Regular cardiac myocyte (primary cell): Measurements from ENCODE around the gene OR5AU1. TPM values are rescaled to one million over a fixed set of nuclear protein-coding genes. Genes with fewer than 3 reads are reported as not detected.

ENCODE experiments used
- total RNA-seq: library from RNA; depleted of rRNA; stranded (reverse); fragments of >200 nt; gene quantifications from 2 replicates; pipeline ENCODE4 v1.2.3, GENCODE V29; 2014

OR5AU1 gene
- not detected in 2 replicates for total RNA-seq

DNA sequence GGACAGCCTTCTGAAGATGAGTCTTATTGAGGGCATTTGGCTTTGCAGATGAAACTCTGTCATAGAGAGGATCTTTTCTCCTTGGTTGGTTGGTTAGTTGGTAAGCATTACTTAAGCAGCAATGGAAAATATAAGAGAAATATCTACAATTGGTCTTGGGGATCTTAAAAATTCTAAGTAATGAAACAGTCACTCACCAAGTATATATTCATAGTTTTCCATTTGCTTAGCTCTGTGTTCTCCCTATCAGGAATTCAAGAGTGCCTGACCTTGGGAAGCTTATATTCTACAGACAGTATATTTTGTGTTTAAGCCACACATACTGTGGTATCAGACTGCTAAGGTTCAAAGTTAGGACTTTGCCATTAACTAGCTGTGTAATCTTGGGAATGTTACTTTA lies at the start of gene OR5AU1:
TSS of gene OR5AU1 (minus strand) at position 101 of the 400 bp plus-strand sequence. CDS start 191 bp downstream, outside the sequence.

Other genes with a start within 250 kb of the OR5AU1 start
- gene RNASE2, start 200.6 kb downstream of the OR5AU1 start, total RNA-seq, result not detected in 2 replicates
- gene METTL17, start 166.1 kb downstream of the OR5AU1 start, total RNA-seq, result 38.3 and 44.0 TPM in 2 replicates
- gene SLC39A2, start 156.8 kb downstream of the OR5AU1 start, total RNA-seq, result 0.28 TPM in 1 of 2 replicates, not detected in the other
- gene NDRG2, start 131.0 kb downstream of the OR5AU1 start, total RNA-seq, result 0.38 and 10.1 TPM in 2 replicates
- gene TPPP2, start 125.8 kb downstream of the OR5AU1 start, total RNA-seq, result not detected in 2 replicates
- not detected in 2 replicates for gene RNASE13, start 121.3 kb downstream of the OR5AU1 start, total RNA-seq
- not detected in 2 replicates for gene RNASE7, start 113.7 kb downstream of the OR5AU1 start, total RNA-seq
- gene RNASE8, start 98.2 kb downstream of the OR5AU1 start, total RNA-seq, result not detected in 2 replicates
- 30.3 and 43.7 TPM in 2 replicates for gene ARHGEF40, start 85.8 kb downstream of the OR5AU1 start, total RNA-seq
- gene ZNF219, start 57.4 kb downstream of the OR5AU1 start, total RNA-seq, result 0.58 and 4.8 TPM in 2 replicates
- not detected in 2 replicates for gene TMEM253, start 55.0 kb downstream of the OR5AU1 start, total RNA-seq
- gene HNRNPC, start 113.4 kb upstream of the OR5AU1 start, total RNA-seq, result 696 and 811 TPM in 2 replicates
- gene RPGRIP1, start 124.0 kb upstream of the OR5AU1 start, total RNA-seq, result not detected in 2 replicates
- gene SUPT16H, start 228.0 kb upstream of the OR5AU1 start, total RNA-seq, result 74.4 and 143 TPM in 2 replicates